Ovary (tissue), 3 donors: Measurements from ENCODE around the gene NOXO1.

Source experiments
- CTCF ChIP-seq, 3 donors: fragments of 450-650 bp in 2 of 3; fragments of 200-600 bp in 1 of 3; IDR thresholded peaks; one replicate each; pipeline versions ENCODE4 v1.5.1 to v1.8.0; 2016 to 2022; ENCODE audit warnings: antibody characterized with exemption in 3 of 3, mild to moderate bottlenecking in 1 of 3
- POLR2A ChIP-seq: fragments of 450-650 bp; IDR thresholded peaks from one replicate; pipeline ENCODE4 v1.6.1; 2017; ENCODE audit warnings: antibody characterized with exemption, mild to moderate bottlenecking, moderate library complexity
- donor health status: DM: no; HTN: no; CAD: no.

GRCh38 chr16:1981398-1981836 is at the start of gene NOXO1:
- no peak for TF ChIP-seq CTCF (IDR thresholded peaks at IDR 0.05)
- no peak for TF ChIP-seq POLR2A
